A375 (cell line): ENCODE measurements around the gene TTLL5. TPM values are rescaled to one million over a fixed set of nuclear protein-coding genes. Genes with fewer than 3 reads are reported as not detected.

Source experiments
- total RNA-seq: library from RNA; depleted of rRNA; stranded (reverse); fragments of >200 nt; shearing (Covaris generic); gene quantifications from 2 replicates; pipeline ENCODE4 v1.2.3, GENCODE V29; 2014; rRNA removed

The TTLL5 gene, protein sequence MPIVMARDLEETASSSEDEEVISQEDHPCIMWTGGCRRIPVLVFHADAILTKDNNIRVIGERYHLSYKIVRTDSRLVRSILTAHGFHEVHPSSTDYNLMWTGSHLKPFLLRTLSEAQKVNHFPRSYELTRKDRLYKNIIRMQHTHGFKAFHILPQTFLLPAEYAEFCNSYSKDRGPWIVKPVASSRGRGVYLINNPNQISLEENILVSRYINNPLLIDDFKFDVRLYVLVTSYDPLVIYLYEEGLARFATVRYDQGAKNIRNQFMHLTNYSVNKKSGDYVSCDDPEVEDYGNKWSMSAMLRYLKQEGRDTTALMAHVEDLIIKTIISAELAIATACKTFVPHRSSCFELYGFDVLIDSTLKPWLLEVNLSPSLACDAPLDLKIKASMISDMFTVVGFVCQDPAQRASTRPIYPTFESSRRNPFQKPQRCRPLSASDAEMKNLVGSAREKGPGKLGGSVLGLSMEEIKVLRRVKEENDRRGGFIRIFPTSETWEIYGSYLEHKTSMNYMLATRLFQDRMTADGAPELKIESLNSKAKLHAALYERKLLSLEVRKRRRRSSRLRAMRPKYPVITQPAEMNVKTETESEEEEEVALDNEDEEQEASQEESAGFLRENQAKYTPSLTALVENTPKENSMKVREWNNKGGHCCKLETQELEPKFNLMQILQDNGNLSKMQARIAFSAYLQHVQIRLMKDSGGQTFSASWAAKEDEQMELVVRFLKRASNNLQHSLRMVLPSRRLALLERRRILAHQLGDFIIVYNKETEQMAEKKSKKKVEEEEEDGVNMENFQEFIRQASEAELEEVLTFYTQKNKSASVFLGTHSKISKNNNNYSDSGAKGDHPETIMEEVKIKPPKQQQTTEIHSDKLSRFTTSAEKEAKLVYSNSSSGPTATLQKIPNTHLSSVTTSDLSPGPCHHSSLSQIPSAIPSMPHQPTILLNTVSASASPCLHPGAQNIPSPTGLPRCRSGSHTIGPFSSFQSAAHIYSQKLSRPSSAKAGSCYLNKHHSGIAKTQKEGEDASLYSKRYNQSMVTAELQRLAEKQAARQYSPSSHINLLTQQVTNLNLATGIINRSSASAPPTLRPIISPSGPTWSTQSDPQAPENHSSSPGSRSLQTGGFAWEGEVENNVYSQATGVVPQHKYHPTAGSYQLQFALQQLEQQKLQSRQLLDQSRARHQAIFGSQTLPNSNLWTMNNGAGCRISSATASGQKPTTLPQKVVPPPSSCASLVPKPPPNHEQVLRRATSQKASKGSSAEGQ (N-terminal part only)
- total RNA-seq = 15.6 and 25.3 TPM in 2 replicates

DNA sequence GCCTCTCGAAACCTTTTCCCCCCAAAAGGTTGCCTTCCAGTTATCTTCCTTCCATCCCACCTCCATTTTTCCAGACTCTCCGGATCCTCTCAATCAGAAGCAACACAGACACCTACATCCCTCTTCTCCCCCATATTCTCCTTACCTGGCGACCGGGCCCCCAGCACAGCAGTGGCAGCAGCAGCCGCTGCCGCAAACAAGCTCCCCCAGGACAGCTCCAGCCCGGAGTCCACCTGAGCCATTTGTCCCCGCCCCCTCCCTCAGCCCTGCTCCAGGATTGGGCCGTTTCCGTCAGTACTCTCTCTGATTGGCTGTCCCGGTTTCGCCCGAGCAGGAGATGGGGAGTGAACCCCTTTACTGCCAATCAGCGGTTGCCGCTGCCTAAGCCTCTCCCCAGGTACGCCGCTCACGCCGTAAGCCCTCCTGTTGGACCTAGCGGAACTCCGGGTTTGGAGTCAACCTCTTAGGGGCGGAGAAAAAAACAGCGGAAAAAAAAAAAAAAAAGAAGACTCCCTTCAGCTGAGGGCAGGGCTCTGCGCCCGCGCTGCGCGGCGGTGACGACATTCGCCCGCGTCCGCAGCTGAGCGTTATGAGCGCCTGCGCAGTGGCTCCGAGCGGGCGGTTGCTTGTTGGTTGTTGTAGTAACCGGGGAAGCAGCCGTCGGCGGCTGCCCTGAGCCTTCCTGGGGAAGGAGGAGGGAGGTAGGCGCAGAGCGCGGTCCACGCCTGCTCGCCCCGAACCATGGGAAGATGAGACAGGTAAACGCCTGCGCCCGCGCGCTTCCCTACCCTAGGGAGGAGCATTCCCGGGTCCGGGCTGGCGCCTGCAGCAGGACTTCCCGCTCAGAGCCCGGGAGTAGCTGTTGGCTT, at the start of gene TTLL5, which contains the start of gene ERG28:
Gene TTLL5, plus strand, starts transcription at position 617 of the 869 bp plus-strand sequence. CDS start 1,904 bp downstream, outside the sequence.
Gene ERG28, minus strand, starts transcription at position 247 of the 869 bp plus-strand sequence. CDS start 3,374 bp downstream, outside the sequence.

DNA sequence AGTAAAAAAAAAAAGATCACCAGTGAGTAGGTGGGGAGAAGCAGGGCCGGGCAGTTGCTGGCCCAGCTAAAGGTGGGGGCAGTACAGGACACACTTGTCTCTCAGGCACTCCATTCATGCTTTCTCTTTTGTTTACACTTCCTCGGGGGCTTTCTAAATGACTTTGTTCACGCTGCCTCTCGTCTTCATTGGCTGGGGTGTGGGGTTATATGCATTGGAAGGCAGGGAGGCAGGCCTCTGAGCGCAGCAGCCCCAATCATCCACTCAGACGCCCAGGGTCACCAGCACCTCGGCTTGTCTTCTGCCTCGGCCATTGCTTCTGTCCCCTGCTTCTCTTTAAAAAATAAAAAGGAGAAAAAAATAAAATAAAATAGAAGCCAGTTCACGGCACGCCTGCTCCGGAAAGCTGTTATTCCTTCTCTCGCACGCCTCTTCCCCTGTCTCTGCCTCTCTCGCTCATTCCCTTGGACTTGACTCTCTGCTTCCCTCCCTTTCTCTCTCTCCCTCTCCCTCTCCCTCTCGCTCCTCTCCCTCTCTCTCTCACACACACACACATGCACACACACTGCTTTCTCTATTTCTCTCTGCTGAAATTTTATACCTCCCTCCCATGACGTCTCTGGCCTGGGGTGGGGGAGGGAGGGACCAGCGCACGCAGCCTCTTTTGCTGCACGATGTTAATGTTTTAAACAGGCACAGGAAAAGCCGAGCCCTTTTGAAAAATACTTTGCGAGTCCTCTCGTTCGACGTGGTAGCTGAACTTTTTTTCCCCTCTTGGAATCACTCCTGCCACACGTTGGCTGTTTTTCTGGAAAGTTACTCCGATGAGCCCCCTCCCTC, 320.6 kb downstream of the TTLL5 start, which contains the start of gene TGFB3:
Gene TGFB3, minus strand, starts transcription at position 570 of the 840 bp plus-strand sequence. CDS start 1,102 bp downstream, outside the sequence.

DNA sequence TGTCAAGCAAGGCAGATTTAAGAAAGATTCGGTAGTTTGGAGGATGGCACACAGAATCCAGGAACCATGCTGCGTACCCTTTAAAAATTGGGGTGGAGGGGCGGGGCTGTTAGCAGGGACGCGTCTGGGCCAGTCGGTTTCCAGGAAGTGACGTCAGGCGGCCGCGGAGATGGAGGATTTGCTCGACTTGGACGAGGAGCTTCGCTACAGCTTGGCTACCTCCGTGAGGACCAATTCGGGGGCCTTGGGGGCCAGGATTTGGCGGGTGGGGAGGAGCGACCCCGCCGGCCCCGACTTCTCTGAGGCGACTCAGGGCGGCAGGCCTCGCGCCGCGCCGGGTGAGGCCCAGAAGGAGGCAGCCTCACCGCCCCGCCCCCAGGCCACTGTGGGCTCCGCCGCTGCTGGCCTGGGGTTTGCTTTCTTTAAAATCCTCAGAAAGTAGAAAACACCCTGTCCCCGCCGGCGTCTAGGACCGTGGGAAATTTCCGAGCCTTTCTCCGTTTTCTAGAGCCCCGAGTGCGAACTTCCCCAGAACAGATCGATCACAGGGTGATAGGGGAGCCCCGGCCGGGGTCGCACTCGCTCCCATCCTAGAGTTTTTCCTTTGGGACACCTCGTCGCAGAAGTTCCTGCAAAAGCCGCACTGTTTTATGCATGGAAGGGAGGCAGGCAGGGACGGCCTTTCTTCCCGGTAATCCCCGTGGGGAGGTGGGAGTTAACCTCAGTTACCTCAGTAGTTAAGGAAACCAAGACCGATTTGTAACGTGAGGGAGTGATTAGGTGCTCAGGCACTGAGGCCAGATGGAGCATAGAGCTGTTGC, 324.8 kb downstream of the TTLL5 start, which contains the start of gene IFT43:
Gene IFT43, plus strand, starts transcription at position 146 of the 821 bp plus-strand sequence. Its CDS starts 24 bp downstream, at position 170.

Other genes starting within 250 kb of the TTLL5 start
- 35.8 and 38.6 TPM in 2 replicates for gene JDP2, start 233.2 kb upstream of the TTLL5 start, total RNA-seq
- gene BATF, start 138.8 kb upstream of the TTLL5 start, total RNA-seq = not detected in 2 replicates
- gene FLVCR2, start 82.6 kb upstream of the TTLL5 start, total RNA-seq = 0.19 and 0.30 TPM in 2 replicates
- 2.4 and 3.6 TPM in 2 replicates for gene ERG28, start 370 bp upstream of the TTLL5 start, total RNA-seq